Sigmoid colon (tissue), 4 donors: ENCODE results near the gene TMEM181.

ENCODE experiments used
- EP300 ChIP-seq, 4 donors: sonication (generic); formaldehyde crosslinking; IDR thresholded peaks; one replicate each; pipeline ENCODE4 v1.6.1; 2017; ENCODE audit warnings: antibody characterized with exemption in 4 of 4
- POLR2A ChIP-seq, 2 donors: fragments of 450-650 bp; IDR thresholded peaks; one replicate each; pipeline ENCODE4 v1.6.1; 2016; ENCODE audit warnings: antibody characterized with exemption in 2 of 2, mild to moderate bottlenecking in 2 of 2, moderate library complexity in 2 of 2
- POLR2AphosphoS5 ChIP-seq, 4 donors: sonication (generic); formaldehyde crosslinking; IDR thresholded peaks; one replicate each; pipeline ENCODE4 v1.6.1; 2017; ENCODE audit warnings: antibody characterized with exemption in 4 of 4
- TF ChIP-seq, protein P1 (sequence below), 4 experiments: fragments of 450-650 bp in 3 of 4; fragments of 200-600 bp in 1 of 4; IDR thresholded peaks; one replicate each; pipeline ENCODE4 v1.5.1; 2016 to 2019; ENCODE audit warnings: antibody characterized with exemption in 4 of 4, mild to moderate bottlenecking in 3 of 4, moderate library complexity in 2 of 4

DNA sequence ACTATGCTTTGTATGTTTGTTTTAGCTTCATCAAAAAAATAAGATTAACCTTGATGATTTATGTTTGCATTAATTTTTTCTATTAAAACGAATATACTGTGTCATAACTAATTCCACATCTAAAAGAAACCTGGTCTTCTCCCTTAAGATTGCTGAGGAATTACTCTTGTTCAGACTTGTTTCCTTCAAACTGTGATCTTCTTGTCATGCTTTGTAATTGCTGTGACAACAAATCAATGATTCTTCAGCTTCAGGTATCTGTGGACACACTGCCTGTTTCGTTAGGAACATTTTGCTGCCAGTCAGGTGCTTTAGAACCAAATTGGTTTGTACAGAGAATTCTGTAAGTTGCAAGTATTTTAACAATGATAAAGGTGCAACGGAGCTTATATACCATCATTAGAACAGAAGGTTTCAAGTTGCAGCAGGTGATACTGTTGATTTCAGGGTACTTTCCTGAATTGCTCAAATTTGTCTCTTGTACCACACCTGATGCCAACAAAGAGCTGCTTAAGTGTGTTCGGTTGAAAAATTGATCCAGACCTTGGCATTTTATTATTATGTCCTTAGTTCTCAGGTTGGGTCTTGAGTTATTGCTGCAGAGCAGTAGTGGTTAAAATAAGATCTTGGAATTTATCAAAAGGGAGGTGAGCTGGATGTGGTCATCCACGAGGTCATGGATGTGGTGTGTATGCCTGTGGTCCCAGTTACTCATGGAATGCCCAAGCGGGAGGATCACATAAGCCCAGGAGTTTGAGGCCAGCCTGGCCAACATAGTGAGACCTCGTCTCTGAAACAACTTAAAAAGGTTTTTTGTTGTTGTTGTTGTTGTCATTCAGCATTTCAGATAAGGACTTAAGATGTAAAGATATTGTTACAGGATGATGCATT lies 109.5 kb downstream of the TMEM181 start:
- TF ChIP-seq, protein P1, sequence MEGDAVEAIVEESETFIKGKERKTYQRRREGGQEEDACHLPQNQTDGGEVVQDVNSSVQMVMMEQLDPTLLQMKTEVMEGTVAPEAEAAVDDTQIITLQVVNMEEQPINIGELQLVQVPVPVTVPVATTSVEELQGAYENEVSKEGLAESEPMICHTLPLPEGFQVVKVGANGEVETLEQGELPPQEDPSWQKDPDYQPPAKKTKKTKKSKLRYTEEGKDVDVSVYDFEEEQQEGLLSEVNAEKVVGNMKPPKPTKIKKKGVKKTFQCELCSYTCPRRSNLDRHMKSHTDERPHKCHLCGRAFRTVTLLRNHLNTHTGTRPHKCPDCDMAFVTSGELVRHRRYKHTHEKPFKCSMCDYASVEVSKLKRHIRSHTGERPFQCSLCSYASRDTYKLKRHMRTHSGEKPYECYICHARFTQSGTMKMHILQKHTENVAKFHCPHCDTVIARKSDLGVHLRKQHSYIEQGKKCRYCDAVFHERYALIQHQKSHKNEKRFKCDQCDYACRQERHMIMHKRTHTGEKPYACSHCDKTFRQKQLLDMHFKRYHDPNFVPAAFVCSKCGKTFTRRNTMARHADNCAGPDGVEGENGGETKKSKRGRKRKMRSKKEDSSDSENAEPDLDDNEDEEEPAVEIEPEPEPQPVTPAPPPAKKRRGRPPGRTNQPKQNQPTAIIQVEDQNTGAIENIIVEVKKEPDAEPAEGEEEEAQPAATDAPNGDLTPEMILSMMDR (IDR thresholded peaks at IDR 0.05) = no peak
- no peak for TF ChIP-seq POLR2A (IDR thresholded peaks at IDR 0.05)
- no peak for TF ChIP-seq POLR2AphosphoS5 (IDR thresholded peaks at IDR 0.05)
- TF ChIP-seq EP300 (IDR thresholded peaks at IDR 0.05) = no peak
